Endothelial cell (in vitro differentiated cells): ENCODE results near the gene DXO. TPM values are rescaled to one million over a fixed set of nuclear protein-coding genes. Genes with fewer than 3 reads are reported as not detected.

Experiments used
- DNase-seq: peaks from one replicate; pipeline ENCODE4 v3.0.0; 2021; ENCODE audit warnings: low spot score
- H3K27ac Mint-ChIP-seq: one replicate; pipeline ENCODE4 v1.8.0; 2021; ENCODE audit warnings: mixed read lengths, inconsistent platforms; ENCODE audit not compliant: unreplicated experiment
- H3K27me3 Mint-ChIP-seq: one replicate; pipeline ENCODE4 v1.8.0; 2021; ENCODE audit warnings: mild to moderate bottlenecking, moderate library complexity, mixed read lengths, inconsistent platforms; ENCODE audit not compliant: unreplicated experiment
- H3K36me3 Mint-ChIP-seq: one replicate; pipeline ENCODE4 v1.8.0; 2021; ENCODE audit warnings: mild to moderate bottlenecking, low read depth, mixed read lengths, inconsistent platforms; ENCODE audit not compliant: unreplicated experiment
- H3K4me1 Mint-ChIP-seq: one replicate; pipeline ENCODE4 v1.8.0; 2021; ENCODE audit warnings: mild to moderate bottlenecking, mixed read lengths, inconsistent platforms; ENCODE audit not compliant: unreplicated experiment
- H3K4me3 Mint-ChIP-seq: one replicate; pipeline ENCODE4 v1.8.0; 2021; ENCODE audit warnings: mild to moderate bottlenecking, mixed read lengths, inconsistent platforms; ENCODE audit not compliant: unreplicated experiment
- H3K9me3 Mint-ChIP-seq: one replicate; pipeline ENCODE4 v1.8.0; 2021; ENCODE audit warnings: mixed read lengths, inconsistent platforms; ENCODE audit not compliant: unreplicated experiment
- CTCF ChIP-seq: fragments of 200-600 bp; sonication (generic); IDR thresholded peaks from one replicate; pipeline ENCODE4 v1.5.0; 2021; ENCODE audit warnings: antibody characterized with exemption; ENCODE audit not compliant: unreplicated experiment
- total RNA-seq: library from RNA; stranded (reverse); fragmentation: NEBNext Ultra II Directional; extraction: Animal tissue kit (Norgen Biotek cat#: 25700); gene quantifications from one replicate; pipeline ENCODE4 v1.2.1, GENCODE V29; 2021; ENCODE audit not compliant: unreplicated experiment

DXO gene
- total RNA-seq, 1 donor from 2014 or later: 12.6 TPM

- DNase-seq: no peak
- no peak for TF ChIP-seq CTCF
- H3K4me1 Mint-ChIP-seq: peaks cover 10% of the 10 kb centered on the region
- H3K36me3 Mint-ChIP-seq: peaks cover 33% of the 10 kb centered on the region
- no peak overlapping the region for H3K4me3 Mint-ChIP-seq
- peaks cover 11% of the 10 kb centered on the region for H3K27me3 Mint-ChIP-seq
- H3K27ac Mint-ChIP-seq: no peak overlapping the region
- H3K9me3 Mint-ChIP-seq: no peaks in the 10 kb centered on the region
Measured at GRCh38 chr6:31954511-31954910, 17.4 kb downstream of the DXO start.

- H3K36me3 Mint-ChIP-seq: peaks cover 33% of the 10 kb centered on the region
- peaks cover 9% of the 10 kb centered on the region for H3K27me3 Mint-ChIP-seq
- peaks cover 3% of the 10 kb centered on the region for H3K4me1 Mint-ChIP-seq
- H3K27ac Mint-ChIP-seq: peak overlapping the region; percentile 48
- no peaks in the 10 kb centered on the region for H3K9me3 Mint-ChIP-seq
- H3K4me3 Mint-ChIP-seq: peak overlapping the region; percentile 5
- no peak for TF ChIP-seq CTCF
- no peak for DNase-seq
Measured at GRCh38 chr6:31952890-31953289, 19.0 kb downstream of the DXO start.

GRCh38 chr6:31952140-31952805 is 19.7 kb downstream of the DXO start:
- TF ChIP-seq CTCF: peak; percentile 47
- peak overlapping the region; percentile 48 for H3K27ac Mint-ChIP-seq
- peaks cover 33% of the 10 kb centered on the region for H3K36me3 Mint-ChIP-seq
- H3K4me3 Mint-ChIP-seq: no peak overlapping the region
- H3K27me3 Mint-ChIP-seq: peaks cover 15% of the 10 kb centered on the region
- H3K9me3 Mint-ChIP-seq: no peaks in the 10 kb centered on the region
- peaks cover 2% of the 10 kb centered on the region for H3K4me1 Mint-ChIP-seq
- DNase-seq: peak; percentile 63

GRCh38 chr6:31949926-31950548 is 21.9 kb downstream of the DXO start:
- H3K27ac Mint-ChIP-seq: no peak overlapping the region
- peak overlapping the region; percentile 60 for H3K4me3 Mint-ChIP-seq
- no peak for DNase-seq
- H3K4me1 Mint-ChIP-seq: peaks cover 2% of the 10 kb centered on the region
- H3K27me3 Mint-ChIP-seq: peaks cover 19% of the 10 kb centered on the region
- H3K9me3 Mint-ChIP-seq: no peaks in the 10 kb centered on the region
- no peak for TF ChIP-seq CTCF
- peaks cover 30% of the 10 kb centered on the region for H3K36me3 Mint-ChIP-seq

GRCh38 chr6:31948753-31949413 is 23.1 kb downstream of the DXO start:
- Mint-ChIP-seq H3K36me3 (peaks cover 20% of the 10 kb centered on the region), H3K4me3 (peak overlapping the region; percentile 56), H3K4me1 (peaks cover 2% of the 10 kb centered on the region), H3K27ac (peak overlapping the region; percentile 48), H3K9me3 (no peaks in the 10 kb centered on the region), H3K27me3 (peaks cover 23% of the 10 kb centered on the region)
- DNase-seq: no peak
- TF ChIP-seq CTCF: no peak
